NCI-H226 (cell line): ENCODE measurements around the gene SKAP1.
A peak's percentile ranks its signal among the peaks of the same experiment; 100 is the strongest.
"Not testable (repeated sequence)": the region's sequence is repeated elsewhere in the genome, so short reads cannot be mapped to it uniquely, and the experiment has no call there.

Experiments
- DNase-seq: peaks from one replicate; pipeline ENCODE4 v3.0.0-alpha.2; 2015

Gene SKAP1

DNA sequence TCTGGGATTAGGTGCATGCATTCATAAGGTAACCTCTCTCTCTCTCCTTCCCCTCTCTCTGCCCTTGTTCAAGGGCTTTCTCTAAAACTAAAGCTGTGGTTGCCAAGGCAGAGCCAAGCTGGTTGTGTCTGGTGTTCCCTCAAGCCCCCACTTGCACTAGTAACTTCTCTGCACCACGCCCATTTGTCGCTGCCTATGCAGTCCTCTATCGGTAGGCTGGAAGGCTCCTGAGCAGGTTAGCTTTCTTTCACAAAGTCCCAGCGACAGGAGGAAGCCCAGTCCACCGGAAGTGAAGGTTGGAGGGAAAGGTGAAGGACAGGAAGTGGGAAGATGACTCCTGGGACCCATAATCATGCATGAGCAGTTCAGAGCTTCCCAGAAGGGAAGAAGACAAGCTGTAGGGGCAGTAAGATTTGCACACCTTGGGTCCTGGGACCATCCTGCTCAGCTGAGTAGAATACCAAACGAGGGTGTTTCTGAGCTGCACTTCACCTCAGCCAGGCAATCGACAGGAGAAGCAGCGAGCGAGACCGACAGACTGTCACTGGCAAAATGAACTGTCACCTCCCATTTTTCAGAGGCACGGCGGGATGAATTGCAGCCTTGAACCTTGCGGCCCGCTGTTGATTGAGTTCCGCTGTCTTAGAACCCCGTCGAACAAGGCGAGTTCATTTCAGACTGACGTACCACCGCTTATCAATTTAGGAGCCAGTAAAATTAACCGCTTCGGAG is 14.7 kb upstream of the SKAP1 start:
- no peak for DNase-seq

DNA sequence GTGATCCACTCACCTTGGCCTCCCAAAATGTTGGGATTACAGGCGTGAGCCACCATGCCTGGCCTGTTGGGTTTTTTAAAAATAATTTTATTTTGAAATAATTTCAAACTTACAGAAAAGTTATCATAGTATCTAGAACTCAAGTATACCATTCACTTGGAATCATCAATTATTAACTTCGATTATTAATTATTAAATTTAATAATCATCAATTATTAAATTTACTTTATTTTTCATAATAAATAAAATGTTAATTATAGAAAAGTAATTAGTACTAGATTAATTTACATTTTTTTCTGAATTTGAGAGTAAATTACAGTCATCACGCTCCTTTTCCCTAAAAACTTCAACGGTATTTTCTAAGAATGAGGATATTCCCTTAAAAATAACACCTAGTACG is 13.7 kb upstream of the SKAP1 start:
- no peak for DNase-seq

DNA sequence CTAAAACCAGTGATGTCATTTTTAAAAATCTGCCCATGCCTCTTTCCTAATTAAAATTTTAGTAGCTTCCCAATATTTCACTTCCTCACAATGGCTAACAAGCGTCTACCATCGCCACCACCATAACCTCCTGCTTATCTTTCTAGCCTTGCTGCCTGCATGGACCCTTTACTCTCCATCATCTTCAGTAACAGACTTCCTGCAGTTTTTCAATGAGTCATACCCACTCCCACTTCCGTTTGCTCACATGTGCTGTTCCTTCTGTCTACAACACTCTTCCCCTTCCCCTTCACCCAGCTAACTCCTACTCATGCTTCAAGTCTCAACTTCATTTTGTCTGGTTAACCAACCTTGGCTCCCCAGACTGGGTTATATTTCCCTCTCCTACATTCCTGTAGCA is 12.8 kb upstream of the SKAP1 start:
- peak; percentile 21 for DNase-seq

DNA sequence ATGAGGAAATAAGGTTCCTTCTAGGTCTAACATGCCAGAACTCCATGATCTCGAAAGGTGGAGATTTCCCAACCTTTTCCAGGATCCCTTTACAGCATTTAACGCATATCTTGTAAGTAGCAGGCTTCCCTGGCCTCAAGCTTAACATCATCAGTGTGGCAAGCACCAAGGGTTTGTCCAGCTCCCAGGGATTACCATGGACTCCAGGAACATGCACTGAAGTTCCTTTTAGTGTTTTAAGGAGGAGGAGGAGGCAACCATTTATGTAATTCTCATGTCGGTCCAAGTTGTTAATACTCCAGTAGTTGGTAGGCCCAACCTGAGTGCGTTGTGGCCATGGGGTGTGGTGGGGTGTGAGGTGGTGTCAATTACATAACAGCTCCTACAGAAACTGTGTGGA is 11.8 kb upstream of the SKAP1 start:
- DNase-seq, result no peak

DNA sequence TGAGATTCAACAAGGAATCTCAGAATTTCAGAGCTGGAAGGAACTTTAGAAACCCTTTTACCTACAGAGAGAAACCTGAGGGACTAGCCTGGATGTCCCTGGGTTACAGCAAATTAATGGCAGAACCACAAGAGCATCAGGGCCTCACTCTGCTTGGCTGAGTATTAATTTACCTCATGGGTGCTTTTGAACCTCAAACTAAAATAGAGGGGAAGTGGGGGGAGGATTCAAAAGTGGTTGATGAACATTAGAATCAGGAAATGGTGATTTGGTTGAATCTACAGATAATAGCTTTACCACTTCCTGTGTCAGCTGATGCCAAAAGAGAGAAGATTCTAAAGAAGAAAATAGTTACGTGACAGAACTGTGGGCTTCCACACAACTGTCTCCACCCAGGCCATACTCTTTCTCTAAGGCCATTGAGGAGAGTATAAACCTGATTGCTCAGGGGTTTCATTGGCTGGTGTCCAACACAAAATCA is 11.3 kb upstream of the SKAP1 start:
- DNase-seq, result peak; percentile 20

DNA sequence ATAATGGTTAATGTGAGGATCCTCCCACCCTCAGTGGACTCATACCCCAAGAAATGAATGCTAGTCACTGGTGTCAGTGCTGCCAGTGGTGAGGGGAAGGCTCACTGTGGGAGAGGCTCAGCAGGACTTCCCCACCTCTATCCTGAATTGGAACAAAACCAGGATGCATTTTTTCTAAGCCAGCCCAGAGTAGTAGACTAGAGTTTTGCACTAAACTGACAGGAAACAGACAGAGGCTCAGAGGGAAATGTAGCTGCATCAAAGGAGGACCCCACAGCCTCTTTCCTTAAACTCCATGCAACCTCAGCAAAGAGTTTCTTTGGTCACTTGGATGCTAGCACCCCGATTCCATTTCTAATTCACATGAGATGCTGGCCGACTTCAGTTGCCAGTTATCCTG is 10.7 kb upstream of the SKAP1 start:
- no peak for DNase-seq

DNA sequence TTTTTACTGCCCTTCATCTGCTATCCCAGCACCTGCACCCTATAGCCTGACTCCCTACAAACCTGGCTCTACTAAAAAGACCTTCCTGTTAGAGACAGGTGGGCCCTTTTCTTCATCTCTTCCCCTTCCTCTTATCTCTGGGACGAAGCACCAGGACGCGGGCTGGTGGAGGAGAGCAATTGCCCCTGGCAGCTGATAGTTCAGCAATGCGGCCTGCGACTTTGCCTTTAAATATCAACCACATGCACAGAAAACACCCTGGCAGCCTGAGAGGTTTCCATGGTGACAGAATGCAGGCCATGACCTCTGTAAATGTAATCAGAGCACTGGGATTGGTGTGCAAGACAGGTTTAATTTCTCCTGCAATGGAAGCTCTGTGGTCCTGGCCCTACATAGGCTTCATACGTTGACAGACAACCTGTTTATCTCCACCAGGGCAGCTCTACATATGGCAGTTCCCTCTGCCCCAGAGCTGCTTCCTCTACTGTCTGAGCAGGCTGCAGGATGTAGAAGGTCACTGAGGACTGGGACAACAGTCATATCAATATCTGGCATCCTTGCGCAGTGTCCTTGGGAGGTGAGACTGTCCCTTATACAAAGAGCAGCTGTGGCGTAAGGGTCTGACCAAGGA is 10.0 kb upstream of the SKAP1 start:
- no peak for DNase-seq

DNA sequence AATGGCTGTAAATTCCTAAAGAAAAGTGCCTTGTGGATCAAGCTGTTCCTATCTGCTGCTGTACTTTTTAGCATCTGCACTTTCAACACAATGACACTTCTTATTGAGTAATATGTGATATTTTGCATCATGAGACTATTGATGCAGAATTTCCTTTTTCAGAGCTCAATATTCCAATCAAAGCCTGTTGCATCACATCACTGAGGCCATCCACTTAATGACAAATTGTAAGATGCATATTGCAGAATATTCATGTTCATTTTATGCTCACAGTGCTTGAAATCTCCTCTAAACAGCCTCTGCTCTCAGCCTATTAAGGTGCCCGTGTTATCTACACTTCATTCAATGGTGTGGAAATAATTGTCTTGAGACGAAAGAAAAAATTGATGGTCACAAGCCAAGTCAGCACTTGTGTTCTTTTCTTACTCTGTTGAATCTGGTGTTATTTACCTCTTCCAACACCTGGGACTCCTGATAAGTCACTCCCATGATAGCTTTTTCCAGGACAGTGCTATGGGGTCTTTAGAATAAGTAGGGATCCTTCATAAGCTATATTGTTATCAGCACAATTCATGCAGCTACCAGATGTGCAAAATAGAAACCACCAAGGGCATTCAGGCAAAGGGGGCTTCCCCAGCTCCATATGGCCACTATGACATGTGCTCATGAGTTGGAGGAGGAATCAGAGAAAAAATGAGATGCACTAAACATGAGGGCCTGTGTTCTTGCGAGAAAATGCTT is 9.3 kb upstream of the SKAP1 start:
- no peak for DNase-seq

DNA sequence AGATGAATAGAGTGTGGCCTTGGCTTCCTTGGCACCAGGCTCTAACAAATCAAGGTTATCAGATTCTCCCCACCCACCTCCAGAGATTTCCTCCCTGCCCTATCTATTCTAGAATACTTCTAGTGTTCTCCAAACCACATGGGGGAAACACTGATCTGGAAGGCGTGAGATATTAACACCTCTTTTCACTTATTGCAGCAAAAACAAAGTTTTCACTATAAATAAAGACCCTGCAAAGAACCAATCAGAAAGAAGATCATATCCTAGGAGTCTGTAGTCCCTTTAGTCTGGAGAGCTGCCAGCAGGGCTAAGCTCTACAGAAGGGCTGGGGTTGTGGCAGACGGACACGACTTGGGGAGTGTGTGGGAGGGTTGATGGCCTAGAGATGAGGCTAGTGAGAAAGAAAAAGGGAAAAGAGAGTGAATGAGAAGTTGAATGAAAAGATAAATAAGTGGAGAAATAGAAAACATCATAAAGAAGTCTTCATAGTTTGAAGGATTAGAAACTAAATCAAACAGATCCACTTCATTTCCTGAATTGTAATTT is 8.6 kb upstream of the SKAP1 start:
- DNase-seq, result no peak

DNA sequence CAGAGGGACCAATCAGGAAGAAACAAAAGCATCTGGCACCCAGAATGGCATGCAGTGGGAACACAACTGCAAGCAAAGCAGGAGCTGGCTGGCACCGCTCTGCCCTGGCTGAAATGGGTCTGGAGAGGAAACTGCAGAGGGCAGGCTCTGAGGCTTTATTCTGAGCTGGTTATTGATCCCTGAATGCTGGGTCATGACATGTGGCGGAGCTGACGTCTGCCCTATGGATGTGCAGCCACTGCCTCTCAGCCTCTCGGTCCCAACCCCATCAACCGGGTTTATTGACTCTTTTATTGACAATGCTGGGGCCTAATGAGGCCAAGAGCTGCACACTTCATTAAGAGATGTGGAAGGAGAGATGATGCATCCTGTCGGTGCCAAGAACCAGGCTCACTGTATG is 3.9 kb upstream of the SKAP1 start:
- DNase-seq, result no peak

DNA sequence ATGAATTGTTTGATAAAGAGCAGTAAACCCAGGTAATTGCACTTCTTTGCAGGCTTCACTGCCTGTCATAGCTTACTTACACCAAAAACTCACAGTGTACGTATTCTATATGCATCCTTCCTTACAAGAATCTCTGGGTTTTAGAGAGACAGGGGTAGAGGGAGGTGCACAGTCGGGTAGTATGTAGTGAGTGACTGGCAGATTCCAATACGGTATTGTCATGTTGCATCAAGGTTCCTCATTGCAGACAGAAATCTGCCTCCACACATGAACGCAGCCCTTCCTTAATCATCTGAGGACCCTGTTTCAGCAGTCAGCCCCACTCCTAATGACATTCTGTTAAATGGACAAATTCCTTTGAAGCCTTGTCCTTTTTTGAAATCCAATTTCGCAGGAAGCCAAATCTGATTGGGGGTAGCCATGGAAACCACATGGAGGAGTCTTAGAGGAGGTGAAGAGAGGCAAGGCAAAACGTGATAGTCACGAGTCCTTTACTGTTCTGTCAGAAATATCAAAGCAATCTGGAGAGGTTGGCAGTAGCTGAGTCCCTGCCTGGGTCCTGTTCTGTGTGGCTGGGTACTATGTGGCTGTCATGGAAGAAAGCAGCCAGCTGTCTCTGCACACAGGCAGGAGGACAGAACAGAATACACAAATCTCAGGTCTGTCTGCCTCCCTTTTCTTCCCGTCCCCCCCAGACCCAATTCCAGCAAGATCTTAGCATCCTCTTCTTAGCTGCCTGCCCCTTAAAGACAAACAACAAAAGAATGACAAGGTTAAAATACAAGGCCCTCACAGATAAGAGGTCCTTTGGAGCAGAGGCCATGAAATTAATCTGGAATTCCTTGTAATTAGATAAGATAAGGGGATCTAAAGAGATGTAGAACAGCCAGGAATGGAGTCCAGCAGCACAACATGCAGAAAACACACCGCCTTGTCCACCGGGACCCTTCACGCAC is 3.1 kb upstream of the SKAP1 start:
- DNase-seq, result no peak

DNA sequence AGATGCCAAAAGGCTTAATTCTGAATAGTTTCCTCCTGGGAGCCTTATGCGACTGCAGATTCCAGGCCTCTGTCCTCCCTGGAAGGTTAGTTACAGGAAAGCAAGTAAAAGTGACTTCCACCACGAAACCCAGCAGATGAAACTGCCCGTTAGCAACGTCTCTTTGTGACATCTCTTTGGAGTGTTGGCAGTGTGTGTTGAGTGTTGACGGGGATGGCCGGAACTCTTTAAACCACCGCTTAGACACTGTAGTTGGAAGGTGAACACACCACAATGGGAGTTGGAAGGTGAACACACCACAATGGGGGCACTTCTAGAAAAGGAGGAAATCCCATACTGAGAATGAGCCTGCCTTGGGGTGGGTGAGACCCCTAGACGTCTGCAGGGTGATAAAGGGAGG is 858 bp downstream of the SKAP1 start:
- DNase-seq, result no peak

DNA sequence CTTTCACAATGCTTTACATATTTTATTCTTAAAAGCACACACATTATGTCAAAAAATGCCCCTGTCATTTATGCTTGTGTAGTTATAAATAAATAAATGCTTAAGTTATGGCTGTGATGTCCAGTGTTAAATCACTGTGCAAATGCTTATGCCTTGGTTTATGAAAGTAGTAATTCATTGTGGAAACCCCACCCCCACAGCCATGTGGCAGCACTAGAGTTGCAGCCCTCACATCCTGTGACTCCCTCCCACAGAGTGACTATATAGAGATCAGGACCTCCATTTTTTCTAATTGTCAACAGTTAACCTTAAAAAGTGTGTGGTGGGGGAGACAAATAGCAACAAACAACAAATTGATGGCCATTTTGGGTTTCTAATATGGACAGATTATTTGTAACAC is 2.4 kb downstream of the SKAP1 start:
- no peak for DNase-seq

DNA sequence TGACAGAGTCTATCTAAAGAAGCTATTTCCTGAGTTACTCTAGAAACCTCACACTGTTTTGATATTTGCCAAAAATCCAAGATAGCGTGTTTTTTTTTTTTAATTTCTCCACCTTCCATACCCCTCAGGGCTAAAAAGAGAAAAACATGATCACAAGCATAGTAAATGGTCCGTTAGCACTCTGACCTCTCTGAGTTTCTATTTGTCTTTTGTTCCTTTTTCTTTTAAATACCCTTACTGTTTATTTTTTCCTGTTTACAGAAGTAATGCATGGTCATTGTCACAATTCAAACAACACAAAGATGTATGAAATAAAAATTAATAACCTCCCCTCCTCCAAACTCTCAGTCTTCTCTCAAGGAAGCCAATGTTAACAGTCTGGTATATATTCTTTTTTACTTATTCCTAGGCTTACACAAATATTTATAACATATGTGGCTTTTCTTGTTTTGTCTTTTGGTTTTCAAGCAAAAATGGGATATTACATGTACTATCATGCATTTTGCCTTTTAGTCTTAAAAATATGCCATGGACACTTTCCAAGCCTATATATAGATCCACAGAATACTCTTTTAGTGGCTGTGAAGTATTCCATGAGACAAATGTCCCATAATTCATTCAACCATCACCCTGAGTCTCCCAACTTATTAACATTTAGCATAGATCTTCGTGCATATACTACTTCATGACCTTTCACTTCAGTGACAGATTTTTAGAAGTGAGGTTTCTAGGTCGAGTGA is 3.1 kb downstream of the SKAP1 start:
- no peak for DNase-seq

DNA sequence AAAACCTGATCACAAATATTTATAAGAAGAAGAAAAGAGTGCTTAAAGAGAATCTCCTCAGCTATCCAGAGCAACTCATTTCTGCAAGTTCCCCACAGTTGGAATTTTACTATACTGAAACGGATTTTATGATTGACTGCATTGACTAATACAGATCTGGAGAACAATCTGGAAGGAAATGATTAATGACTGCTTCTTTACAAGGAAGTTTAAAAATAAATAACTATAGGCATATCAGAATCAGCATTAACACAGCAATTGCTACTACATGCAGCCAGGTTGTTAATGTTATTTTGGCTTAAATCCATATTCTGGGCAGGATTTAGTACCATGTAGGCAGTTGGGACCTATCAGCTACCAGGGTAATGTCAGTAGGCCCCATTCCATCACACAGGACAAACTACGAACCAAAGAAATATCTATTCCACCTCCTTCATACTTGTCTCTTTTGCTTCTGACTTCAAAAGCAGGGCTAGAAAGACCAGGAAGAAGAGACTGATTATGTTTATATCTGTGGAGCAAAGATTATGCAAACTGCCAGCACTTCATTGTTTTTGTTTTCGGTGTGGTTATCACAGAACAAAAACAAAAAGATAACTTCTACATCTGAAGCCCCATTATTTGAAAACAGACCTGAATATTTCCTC is 3.9 kb downstream of the SKAP1 start:
- DNase-seq, result no peak

DNA sequence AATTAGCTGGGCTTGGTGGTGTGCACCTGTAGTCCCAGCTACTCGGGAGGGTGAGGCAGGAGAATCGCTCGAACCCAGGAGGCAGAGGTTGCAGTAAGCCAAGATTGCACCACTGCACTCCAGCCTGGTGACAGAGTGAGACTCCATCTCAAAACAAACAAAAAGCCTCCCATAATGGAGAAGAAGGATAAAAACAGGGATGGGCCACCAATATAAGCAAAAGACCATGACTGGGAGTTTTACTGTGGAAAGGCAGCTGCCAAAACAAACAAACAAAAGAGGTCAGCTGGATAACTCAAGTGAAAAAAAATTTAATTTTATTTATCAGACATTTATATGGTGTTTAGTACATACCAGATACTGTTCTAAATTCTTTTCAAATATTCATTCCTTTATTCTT is 8.0 kb downstream of the SKAP1 start:
- DNase-seq, result not testable (repeated sequence)

DNA sequence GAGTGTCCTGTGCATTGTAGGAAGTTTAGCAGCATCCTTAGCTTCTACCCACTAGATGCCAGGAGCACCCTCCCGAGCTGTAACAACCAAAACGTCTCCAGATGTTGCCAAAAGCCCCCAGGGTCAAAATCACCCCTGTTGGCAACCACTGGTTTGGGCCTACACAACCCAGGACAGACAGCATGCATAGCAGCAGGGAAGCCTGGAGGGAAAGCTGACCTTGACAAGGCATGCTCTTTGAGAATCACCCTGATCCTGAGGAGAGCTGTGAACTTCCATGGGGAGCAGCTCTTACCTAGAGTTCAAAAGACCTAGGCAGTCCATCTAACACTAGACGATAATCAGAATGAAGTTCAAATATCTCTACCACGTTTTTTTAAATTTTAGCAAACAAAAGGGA is 9.2 kb downstream of the SKAP1 start:
- no peak for DNase-seq

DNA sequence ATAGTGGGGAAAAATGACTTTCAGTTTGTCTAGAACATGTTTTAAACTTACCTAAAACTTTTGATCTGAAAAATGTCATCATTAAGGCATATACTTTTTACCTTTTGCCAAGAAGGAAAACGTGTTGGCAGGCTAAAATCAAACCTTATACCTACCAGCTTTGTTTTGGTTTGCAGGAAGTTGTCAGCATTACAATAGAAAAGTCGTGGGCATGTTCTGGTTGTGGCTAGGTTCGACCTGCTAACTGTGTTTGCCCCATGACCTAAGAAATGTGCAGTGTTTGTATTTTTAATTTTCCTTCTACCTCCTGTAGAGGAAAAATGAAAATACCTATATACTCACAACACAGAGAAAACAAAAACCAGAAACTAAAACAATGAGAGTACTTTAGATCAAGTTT is 13.0 kb downstream of the SKAP1 start:
- DNase-seq, result no peak

DNA sequence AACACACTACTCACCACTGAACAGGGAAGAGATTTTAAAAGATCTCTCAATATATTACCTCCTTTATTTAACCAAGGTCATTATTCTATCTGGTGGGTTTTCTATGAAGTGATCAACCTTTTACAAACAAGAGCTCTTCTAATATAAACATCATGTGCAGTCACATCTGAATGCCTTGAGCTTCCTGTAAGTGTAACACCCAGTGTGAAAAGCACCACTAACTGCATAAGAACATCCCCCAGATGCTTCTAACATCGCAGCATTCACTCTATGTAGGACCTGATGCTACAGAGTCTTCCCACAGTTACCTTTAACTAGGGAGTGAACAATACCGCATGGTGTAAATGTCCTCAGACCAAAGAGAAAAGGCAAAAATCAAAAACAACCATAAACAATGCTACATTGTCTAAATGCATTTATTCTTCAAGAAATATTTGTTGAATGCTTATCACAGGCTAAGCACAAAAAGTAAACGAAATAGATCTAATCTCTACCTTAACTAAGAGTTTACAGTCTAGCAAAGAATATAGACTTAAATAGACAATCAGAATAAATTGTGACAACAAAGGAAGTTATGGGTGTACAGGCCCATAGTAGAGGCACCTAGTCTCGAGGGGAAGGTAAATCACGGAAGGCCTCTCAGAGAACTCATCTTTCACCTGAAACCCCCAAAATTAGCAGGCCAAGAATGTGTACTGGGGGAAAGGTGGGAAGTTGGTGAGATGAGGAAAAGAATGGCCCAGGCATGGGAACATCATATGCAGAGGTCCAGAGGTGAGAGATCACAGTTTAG is 16.2 kb downstream of the SKAP1 start:
- no peak for DNase-seq

DNA sequence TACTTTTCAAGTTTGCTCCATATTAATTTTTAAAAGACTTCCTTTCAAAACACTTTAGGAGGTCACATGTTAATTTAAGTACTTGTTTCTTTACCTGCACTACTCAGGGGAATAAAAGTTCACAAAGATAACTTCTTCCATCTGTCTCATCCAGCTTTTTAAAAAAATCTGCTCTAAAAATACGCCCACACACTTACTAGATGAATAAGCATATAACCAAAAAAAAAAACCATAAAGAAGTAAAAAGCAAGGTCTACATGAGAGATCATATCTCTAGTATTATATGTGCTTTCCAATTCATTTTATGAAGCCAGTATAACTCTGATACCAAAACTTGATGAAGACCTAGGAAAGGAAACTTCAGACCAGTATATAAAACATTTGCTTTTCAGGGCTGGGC is 17.2 kb downstream of the SKAP1 start:
- no peak for DNase-seq

DNA sequence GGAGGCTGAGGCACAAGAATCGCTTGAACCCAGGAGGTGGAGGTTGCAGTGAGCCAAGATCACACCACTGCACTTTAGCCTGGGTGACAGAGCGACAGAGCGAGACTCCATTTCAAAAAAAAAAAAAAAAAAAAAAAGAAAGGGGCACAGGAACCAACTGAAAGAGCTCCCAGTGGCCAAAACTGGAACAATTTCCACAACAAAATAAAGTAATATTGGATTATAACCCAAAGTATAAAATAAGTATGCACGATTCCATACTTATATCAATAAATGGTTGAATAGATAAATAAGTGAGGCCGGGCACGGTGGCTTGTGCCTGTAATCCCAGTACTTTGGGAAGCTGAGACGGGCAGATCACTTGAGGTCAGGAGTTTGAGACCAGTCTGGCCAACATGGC is 19.2 kb downstream of the SKAP1 start:
- DNase-seq, result not testable (repeated sequence)
